Stimulated activated CD4-positive, alpha-beta T cell treated with anti-CD3 and anti-CD28 coated beads, Interleukin-2, amount 100 ng/mL, for 24 hours (primary cell): Measurements from ENCODE around the gene MDFIC2.
"Not testable (repeated sequence)": the region's sequence is repeated elsewhere in the genome, so short reads cannot be mapped to it uniquely, and the experiment has no call there.

Source experiments
- DNase-seq, 2 donors: peaks; one replicate each; pipeline ENCODE4 v3.0.0-alpha.2; 2020

Gene MDFIC2

DNA sequence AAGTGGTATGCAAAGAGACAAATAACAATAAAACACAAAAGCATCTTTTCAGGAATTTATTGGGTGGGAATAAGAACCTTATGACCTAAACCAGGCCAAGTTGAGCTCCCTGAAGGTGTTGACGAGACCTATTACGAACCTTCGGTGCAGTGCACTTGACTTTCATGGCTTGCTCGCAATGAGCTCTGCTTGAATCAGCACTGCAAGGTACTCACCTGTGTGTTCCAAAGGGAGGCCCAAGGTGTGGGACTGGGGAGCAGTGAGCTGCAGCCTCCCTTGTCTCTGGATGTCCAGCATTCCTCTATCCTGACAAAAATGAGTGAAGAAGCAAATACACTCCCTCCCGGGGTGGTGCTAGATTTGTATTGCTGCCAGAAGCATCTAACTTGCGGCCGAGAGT is at the start of gene MDFIC2:
TSS of gene MDFIC2 (minus strand) at position 303 of the 400 bp plus-strand sequence. CDS start 665 bp downstream, outside the sequence.
- no peak for DNase-seq

- no peak for DNase-seq
Observed at GRCh38 chr3:70360979-70361760, 48.7 kb upstream of the MDFIC2 start.

- no peak for DNase-seq
Observed at GRCh38 chr3:70359711-70360110, 47.3 kb upstream of the MDFIC2 start.

DNA sequence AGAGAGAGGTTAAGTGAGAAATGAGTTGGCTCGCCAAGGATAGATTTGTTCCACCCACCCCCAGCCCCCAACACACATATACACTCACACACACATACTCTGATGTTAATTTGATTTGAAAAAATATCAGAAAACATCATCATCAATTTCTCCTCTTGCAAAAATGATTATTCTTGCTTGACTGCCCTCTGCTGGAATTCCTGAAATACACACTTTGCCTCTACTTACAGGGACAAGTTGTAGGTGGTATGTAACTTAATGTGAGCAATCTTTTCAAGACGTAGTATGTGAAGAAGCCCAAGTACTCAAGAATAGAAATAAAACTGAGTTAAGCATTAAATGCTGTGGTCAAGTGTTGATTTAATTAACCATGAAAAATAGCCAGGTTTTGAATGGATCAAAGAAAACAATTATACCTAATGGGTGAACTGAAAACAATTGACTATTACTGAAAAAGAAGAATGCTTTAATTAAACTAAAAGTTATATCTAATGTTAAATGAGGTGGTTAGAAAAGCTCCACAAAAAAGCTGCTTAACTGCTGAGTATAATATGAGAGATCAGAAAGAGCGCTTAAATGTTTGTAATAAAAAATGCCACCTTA is 46.6 kb upstream of the MDFIC2 start:
- no peak for DNase-seq

DNA sequence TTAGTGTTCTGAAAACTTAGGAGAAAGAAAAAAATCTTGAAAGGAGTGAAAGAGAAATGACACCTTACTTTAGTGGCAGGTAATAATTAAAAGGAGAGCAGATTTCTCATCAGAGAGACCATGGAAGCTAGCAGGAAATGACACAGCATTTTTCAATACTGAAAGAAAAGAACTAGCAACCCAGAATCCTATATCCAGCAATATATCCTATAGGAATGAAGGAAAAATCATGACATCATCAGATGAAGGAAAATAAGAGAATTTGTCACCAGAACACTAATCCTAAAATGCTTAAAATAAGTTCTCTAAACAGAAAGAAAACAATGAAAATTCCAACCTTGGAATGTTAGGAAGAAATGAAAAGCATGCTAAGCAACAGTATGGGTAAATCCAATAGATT is 39.8 kb upstream of the MDFIC2 start:
- no peak for DNase-seq

GRCh38 chr3:70342149-70342548 is 29.7 kb upstream of the MDFIC2 start:
- DNase-seq: no peak

GRCh38 chr3:70336885-70337284 is 24.4 kb upstream of the MDFIC2 start:
- not testable (repeated sequence) for DNase-seq

GRCh38 chr3:70333080-70333479 is 20.6 kb upstream of the MDFIC2 start:
- no peak for DNase-seq

DNA sequence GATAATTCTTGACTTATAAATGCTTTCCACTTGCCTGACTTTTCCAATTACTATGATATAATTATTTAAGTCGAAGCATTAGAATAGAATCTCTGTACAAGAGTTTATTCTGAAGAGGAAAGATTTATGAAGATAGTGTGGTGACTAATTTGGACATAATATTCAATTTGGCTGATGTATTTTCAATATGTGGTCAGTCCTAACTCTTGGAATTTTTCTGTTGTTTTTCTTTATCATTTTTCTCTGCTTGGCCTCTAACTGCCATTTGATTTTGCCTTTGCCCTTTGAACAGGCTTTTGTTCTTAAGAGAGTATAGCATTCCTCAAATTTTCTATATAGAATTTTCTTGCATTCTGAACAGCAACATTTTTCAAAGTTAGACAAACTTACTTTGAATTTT is 2.6 kb upstream of the MDFIC2 start:
- DNase-seq: no peak

- DNase-seq: no peak
Observed at GRCh38 chr3:70310809-70311208, 1.6 kb downstream of the MDFIC2 start.

- no peak for DNase-seq
Observed at GRCh38 chr3:70309591-70309990, 2.8 kb downstream of the MDFIC2 start.

- DNase-seq: no peak
Observed at GRCh38 chr3:70308760-70309159, 3.7 kb downstream of the MDFIC2 start.

GRCh38 chr3:70306736-70307135 is 5.7 kb downstream of the MDFIC2 start:
- no peak for DNase-seq

DNA sequence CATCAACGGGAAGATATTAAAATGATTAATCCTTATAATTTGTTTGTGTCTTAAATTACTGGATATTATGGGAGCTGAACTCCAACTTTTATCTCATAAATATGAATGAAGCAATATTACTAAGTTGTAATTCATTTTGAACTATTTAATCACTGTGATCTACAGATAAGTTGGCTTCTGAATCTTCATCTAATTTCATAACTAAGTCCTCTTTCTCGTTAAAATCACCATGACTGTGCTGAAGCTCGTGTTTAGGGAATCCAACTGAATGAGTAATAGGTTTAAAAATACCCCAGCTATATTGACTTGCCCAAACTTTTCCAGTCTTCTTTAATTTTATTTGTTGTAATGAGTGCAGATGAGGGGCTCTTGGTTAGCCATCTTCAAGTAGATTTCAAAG is 14.1 kb downstream of the MDFIC2 start:
- no peak for DNase-seq

DNA sequence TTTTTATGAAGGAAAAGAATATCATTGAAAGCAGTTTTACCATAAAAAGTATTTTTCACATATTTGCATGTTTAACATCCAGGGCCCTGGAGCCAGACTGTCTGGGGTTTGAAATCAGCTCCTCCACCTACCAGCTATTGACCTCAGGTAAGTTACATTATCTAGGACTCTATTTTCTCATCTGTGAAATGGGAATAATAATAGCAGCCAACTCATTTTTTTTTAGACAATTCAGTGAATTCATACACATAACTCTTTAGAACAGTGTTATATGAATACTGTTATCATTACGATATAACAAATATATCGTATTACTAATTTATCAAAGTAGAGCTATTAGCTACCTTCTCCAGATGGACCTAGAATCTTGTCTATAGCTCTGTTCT is 21.3 kb downstream of the MDFIC2 start:
- DNase-seq: no peak

DNA sequence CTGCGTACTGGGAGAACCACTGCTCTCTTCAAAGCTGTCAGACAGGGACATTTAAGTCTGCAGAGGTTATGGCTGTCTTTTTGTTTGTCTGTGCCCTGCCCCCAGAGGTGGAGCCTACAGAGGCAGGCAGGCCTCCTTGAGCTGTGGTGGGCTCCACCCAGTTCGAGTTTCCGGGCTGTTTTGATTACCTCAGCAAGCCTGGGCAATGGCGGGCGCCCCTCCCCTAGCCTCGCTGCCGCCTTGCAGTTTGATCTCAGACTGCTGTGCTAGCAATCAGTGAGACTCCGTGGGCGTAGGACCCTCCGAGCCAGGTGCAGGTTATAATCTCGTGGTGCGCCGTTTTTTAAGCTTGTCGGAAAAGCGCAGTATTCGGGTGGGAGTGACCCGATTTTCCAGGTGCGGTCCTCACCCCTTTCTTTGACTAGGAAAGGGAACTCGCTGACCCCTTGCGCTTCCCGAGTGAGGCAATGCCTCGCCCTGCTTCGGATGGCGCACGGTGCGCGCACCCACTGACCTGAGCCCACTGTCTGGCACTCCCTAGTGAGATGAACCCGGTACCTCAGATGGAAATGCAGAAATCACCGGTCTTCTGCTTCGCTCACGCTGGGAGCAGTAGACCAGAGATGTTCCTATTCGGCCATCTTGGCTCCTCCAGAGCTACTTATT is 21.9 kb downstream of the MDFIC2 start:
- DNase-seq: not testable (repeated sequence)

GRCh38 chr3:70281663-70282062 is 30.8 kb downstream of the MDFIC2 start:
- DNase-seq: no peak

DNA sequence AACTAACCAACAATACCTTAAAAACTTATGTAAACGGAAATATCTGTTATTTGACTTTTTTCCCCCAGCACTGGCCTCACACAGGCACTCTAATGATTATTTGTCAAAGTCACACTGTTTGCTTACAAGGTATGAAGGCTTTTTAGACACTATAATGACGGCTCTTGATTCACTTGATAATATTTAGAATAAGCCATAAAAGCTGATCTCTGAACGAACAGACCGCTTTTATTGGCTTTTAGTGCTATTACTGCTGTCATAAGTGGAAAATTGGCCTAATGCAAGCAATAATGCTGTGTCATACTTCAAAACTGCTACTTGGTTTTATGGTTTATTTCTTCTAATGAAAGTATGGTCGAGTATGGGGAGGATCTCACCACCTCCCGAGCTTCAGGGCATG is 35.1 kb downstream of the MDFIC2 start:
- DNase-seq: no peak

GRCh38 chr3:70276901-70277300 is 35.5 kb downstream of the MDFIC2 start:
- DNase-seq: no peak

GRCh38 chr3:70273492-70273891 is 38.9 kb downstream of the MDFIC2 start:
- no peak for DNase-seq

- DNase-seq: no peak
Observed at GRCh38 chr3:70272798-70273197, 39.6 kb downstream of the MDFIC2 start.

DNA sequence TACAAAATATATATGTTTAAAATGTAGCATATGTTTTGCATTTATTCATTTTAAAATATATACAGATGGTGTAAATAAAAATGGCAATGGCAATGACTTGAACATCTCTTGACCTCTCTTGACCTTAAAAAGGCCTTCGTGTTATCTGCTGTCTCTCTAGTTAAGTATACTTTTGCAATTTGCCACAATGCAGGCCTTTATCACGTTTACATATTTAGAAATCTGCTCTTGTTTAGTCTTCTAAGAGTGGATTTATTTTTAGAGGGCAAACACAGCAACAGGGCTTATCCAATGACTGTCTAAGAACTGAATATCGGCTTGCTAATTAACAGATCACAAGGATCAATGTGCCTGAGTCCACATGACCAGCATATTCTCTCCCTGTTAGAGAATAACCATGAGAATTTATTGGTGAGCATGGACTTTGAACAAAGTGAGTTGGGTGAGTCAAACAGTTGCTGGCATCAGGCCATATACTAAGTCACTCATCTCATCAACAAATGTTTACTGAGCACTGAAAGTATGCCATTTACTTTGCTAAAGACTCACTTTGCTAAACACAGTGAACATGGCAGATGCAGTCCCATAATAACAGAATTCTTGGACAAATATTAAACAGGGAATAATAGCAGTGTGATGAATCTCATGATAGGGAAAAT is 48.2 kb downstream of the MDFIC2 start:
- DNase-seq: no peak

- DNase-seq: no peak
Observed at GRCh38 chr3:70261283-70261682, 51.2 kb downstream of the MDFIC2 start.

DNA sequence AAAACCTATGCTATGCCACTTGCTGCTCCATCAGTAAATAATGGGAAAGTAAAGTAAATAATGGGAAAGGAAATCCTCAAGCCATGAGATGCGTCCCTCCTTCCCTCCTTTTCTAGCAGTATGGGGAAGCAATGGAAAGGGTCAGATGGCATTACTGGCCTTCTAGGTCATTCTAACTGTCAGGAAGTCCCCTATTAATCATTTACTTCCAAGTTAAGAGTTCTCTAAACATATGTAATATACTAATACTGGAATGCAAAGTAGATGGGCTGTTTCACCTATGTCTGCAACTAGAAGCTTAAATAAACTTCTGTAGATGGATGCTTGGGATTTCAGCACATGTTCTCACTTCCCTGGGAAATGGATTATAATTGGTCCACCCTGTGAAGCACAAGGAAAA is 55.9 kb downstream of the MDFIC2 start:
- DNase-seq: no peak
